Measurements from ENCODE around the gene ZBP1.

The ZBP1 gene

DNA sequence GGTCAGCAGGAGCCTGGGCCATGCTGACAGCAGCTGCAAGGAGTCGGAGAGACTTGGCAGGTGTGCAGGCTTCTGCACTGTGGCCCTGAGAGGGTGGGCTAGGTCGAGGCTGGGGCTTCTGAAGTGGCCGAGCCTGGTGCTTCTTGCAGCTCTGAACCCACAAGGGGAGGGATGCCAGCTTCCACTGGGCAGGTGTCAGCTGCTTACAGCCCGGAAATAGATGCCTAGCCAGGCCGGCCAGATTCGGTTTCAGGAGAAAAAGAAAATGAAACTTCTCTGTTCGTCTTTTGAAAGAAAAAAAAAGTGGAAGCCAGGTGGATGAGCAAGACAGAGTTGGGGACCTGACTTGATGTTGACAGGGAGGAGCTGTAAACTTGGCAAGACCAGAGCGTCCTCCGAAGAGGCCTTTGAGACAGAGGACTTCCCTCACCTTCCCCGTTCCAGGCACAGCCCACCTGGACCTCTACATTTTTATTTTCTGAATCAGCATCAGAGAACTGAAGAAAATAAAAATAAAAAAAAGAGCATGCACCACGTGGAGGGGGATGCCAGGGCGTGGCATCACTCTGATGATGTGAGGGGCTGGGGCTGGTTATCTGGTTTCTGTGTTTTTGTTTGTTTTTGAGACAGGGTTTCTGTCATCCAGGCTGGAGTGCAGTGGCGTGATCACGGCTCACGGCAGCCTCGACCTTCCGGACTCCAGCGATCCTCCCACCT, at the start of gene ZBP1:
TSS of gene ZBP1 (minus strand) at position 153 of the 717 bp plus-strand sequence. CDS start at position 22, 131 bp downstream.
- Histone ChIP-seq H3K4me2 (ENCODE audit: low read depth, low read length, poor library complexity, severe bottlenecking) (peak within 1 kb of the TSS; percentile 72), H2AFZ (ENCODE audit: low read length) (peak within 1 kb of the TSS; percentile 56)

DNA sequence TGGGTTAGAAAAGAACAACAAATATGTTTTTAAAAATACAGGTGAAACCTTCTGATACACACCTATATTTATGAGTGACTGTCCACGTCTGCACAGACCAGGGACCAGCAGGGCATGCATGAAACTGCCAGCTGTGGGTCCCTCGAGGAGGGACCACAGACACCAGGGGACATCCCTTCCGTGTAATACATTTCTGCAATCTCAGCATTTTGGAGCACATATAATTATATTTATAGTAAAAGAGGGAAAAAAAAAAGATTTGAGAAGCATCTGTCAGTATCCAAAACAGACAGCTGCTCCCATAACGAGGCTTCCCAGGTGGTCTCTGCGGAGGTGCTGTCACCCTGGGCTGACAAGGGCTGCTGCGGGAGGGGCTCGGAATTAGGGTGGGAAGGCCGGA, 49.4 kb upstream of the ZBP1 start:
- Histone ChIP-seq H3K36me3 (ENCODE audit: insufficient read depth, low read length) (no peaks in the 10 kb centered on the region), H3K9ac (ENCODE audit: low read depth, low read length, poor library complexity, severe bottlenecking) (no peak overlapping the region), H3K4me1 (ENCODE audit: insufficient read depth, low read length, poor library complexity, severe bottlenecking) (no peaks in the 10 kb centered on the region), H3K9me3 (ENCODE audit: insufficient read depth, low read depth, low read length) (no peaks in the 10 kb centered on the region), H3K9me2 (replicated peaks; ENCODE audit: low read depth, low read length) (no peaks in the 10 kb centered on the region), H4K20me1 (ENCODE audit: insufficient read depth, low read length, poor library complexity, severe bottlenecking) (no peaks in the 10 kb centered on the region), H3K27me3 (ENCODE audit: insufficient read depth, low read length, poor library complexity, severe bottlenecking) (no peaks in the 10 kb centered on the region), H3K4me3 (ENCODE audit: low read length, poor library complexity, severe bottlenecking) (no peak overlapping the region), H3F3A (ENCODE audit: low read depth) (no peaks in the 10 kb centered on the region), H3K79me2 (ENCODE audit: insufficient read depth, low read length) (no peaks in the 10 kb centered on the region), H3K4me2 (ENCODE audit: low read depth, low read length, poor library complexity, severe bottlenecking) (no peak overlapping the region), H2AFZ (ENCODE audit: low read length) (no peak overlapping the region)
- no peak for TF ChIP-seq CTCF (conservative IDR thresholded peaks at IDR 0.05; ENCODE audit: low read length)
- no peak for TF ChIP-seq EZH2phosphoT487 (IDR thresholded peaks at IDR 0.05; ENCODE audit: borderline replicate concordance)

More for the DNA sequence above, at the start of gene ZBP1:
- 0 out of 2 replicates have a peak, but pooled peaks cover 5% of the 10 kb centered on the region for H3F3A ChIP-seq (ENCODE audit: low read depth)
- no peaks in the 10 kb centered on the region for H3K9me2 ChIP-seq (replicated peaks; ENCODE audit: low read depth, low read length)
- no peaks in the 10 kb centered on the region for H4K20me1 ChIP-seq (ENCODE audit: insufficient read depth, low read length, poor library complexity, severe bottlenecking)
- peaks cover 40% of the 10 kb centered on the region for H3K27me3 ChIP-seq (ENCODE audit: insufficient read depth, low read length, poor library complexity, severe bottlenecking)
- no peaks in the 10 kb centered on the region for H3K79me2 ChIP-seq (ENCODE audit: insufficient read depth, low read length)
- peaks cover 34% of the 10 kb centered on the region for H3K4me1 ChIP-seq (ENCODE audit: insufficient read depth, low read length, poor library complexity, severe bottlenecking)
- H3K9me3 ChIP-seq (ENCODE audit: insufficient read depth, low read depth, low read length): no peaks in the 10 kb centered on the region
- no peak for TF ChIP-seq CTCF (conservative IDR thresholded peaks at IDR 0.05; ENCODE audit: low read length)
- TF ChIP-seq EZH2phosphoT487 (IDR thresholded peaks at IDR 0.05; ENCODE audit: borderline replicate concordance): no peak
- no peaks in the 10 kb centered on the region for H3K36me3 ChIP-seq (ENCODE audit: insufficient read depth, low read length)
- H3K9ac ChIP-seq (ENCODE audit: low read depth, low read length, poor library complexity, severe bottlenecking): no peak within 1 kb of the TSS
- peak within 1 kb of the TSS; percentile 70 for H3K4me3 ChIP-seq (ENCODE audit: low read length, poor library complexity, severe bottlenecking)

GRCh38 chr20:57667924-57668782, 47.9 kb upstream of the ZBP1 start:
- Histone ChIP-seq H3K36me3 (ENCODE audit: insufficient read depth, low read length) (no peaks in the 10 kb centered on the region), H3K9ac (ENCODE audit: low read depth, low read length, poor library complexity, severe bottlenecking) (no peak overlapping the region), H2AFZ (ENCODE audit: low read length) (no peak overlapping the region), H3K79me2 (ENCODE audit: insufficient read depth, low read length) (no peaks in the 10 kb centered on the region), H3F3A (ENCODE audit: low read depth) (no peaks in the 10 kb centered on the region), H4K20me1 (ENCODE audit: insufficient read depth, low read length, poor library complexity, severe bottlenecking) (no peaks in the 10 kb centered on the region), H3K9me3 (ENCODE audit: insufficient read depth, low read depth, low read length) (no peaks in the 10 kb centered on the region), H3K4me2 (ENCODE audit: low read depth, low read length, poor library complexity, severe bottlenecking) (no peak overlapping the region), H3K9me2 (replicated peaks; ENCODE audit: low read depth, low read length) (no peaks in the 10 kb centered on the region), H3K27me3 (ENCODE audit: insufficient read depth, low read length, poor library complexity, severe bottlenecking) (no peaks in the 10 kb centered on the region), H3K4me3 (ENCODE audit: low read length, poor library complexity, severe bottlenecking) (no peak overlapping the region), H3K4me1 (ENCODE audit: insufficient read depth, low read length, poor library complexity, severe bottlenecking) (no peaks in the 10 kb centered on the region)
- TF ChIP-seq CTCF (conservative IDR thresholded peaks at IDR 0.05; ENCODE audit: low read length): no peak

All from Loucy (cell line).